DOHH2 (cell line): Measurements from ENCODE around the gene AHNAK.

Experiments
- EZH2phosphoT487 ChIP-seq: fragments of 200-600 bp; sonication (generic); IDR thresholded peaks from 2 replicates; pipeline ENCODE4 v1.6.1; 2017; ENCODE audit warnings: borderline replicate concordance, mild to moderate bottlenecking, antibody characterized with exemption, low read length, moderate library complexity, mixed read lengths
- TF ChIP-seq, protein P1 (sequence below): fragments of 200-600 bp; sonication (generic); IDR thresholded peaks from one replicate; pipeline ENCODE4 v1.5.1; 2014; ENCODE audit warnings: antibody characterized with exemption, mild to moderate bottlenecking, low read depth, low read length; ENCODE audit not compliant: poor library complexity, severe bottlenecking

DNA sequence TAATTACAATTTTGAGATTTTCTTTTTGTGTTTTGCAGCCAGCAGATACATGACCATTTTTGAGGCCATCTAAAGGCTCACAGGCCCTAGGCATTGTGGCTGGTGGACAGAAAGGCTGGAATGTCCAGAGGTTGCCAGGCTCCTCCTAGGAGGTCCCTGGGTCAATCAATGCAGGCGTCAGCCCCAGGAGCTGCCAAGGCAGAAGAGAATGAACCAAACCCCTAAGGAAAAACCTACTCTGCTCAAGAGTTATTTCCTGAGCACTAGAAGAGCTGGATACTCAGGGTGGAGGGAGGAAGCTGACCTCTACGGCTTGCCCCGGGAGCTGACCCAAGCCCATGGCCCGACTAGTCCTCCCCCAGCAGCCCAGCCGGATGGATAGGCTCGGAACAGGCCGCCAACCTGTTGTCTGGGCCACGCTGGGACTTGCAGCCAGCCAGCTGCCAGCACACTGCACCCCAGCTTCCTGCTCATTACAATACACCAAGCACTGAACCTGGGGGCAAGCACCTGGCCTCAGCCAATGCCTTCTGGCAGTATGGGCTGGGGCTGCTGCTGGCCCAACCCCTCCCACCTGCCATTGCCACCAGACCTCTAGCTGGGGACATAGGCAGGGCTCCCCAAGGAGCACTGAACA, 133.4 kb downstream of the AHNAK start:
- TF ChIP-seq, protein P1, sequence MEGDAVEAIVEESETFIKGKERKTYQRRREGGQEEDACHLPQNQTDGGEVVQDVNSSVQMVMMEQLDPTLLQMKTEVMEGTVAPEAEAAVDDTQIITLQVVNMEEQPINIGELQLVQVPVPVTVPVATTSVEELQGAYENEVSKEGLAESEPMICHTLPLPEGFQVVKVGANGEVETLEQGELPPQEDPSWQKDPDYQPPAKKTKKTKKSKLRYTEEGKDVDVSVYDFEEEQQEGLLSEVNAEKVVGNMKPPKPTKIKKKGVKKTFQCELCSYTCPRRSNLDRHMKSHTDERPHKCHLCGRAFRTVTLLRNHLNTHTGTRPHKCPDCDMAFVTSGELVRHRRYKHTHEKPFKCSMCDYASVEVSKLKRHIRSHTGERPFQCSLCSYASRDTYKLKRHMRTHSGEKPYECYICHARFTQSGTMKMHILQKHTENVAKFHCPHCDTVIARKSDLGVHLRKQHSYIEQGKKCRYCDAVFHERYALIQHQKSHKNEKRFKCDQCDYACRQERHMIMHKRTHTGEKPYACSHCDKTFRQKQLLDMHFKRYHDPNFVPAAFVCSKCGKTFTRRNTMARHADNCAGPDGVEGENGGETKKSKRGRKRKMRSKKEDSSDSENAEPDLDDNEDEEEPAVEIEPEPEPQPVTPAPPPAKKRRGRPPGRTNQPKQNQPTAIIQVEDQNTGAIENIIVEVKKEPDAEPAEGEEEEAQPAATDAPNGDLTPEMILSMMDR, result no peak
- no peak for TF ChIP-seq EZH2phosphoT487
